NCI-H1105 treated with DMSO at 0.1 percent for 48 hours (cell line): ENCODE measurements around the gene FAM241B.

ENCODE experiments used
- DNase-seq: peaks from one replicate; lab custom pipeline; 2025; lab: John Stamatoyannopoulos, UW

The FAM241B gene

GRCh38 chr10:69649786-69650550 lies 19.9 kb downstream of the FAM241B start:
- DNase-seq = no peak

- no peak for DNase-seq
Observed at GRCh38 chr10:69650589-69651261, 20.7 kb downstream of the FAM241B start.

GRCh38 chr10:69651362-69651761 lies 21.3 kb downstream of the FAM241B start:
- no peak for DNase-seq

- no peak for DNase-seq
Observed at GRCh38 chr10:69652111-69652856, 22.2 kb downstream of the FAM241B start.

- DNase-seq = no peak
Observed at GRCh38 chr10:69652857-69653199, 22.8 kb downstream of the FAM241B start.

- DNase-seq = no peak
Observed at GRCh38 chr10:69653561-69653960, 23.5 kb downstream of the FAM241B start.

GRCh38 chr10:69655124-69655867 lies 25.2 kb downstream of the FAM241B start:
- DNase-seq = no peak

- no peak for DNase-seq
Observed at GRCh38 chr10:69655868-69656555, 26.0 kb downstream of the FAM241B start.

- no peak for DNase-seq
Observed at GRCh38 chr10:69656742-69657269, 26.8 kb downstream of the FAM241B start.

GRCh38 chr10:69657430-69657829 lies 27.4 kb downstream of the FAM241B start:
- no peak for DNase-seq

- DNase-seq = no peak
Observed at GRCh38 chr10:69657866-69658265, 27.8 kb downstream of the FAM241B start.

GRCh38 chr10:69659241-69660038 lies 29.4 kb downstream of the FAM241B start:
- DNase-seq = no peak

GRCh38 chr10:69660296-69660695 lies 30.2 kb downstream of the FAM241B start:
- no peak for DNase-seq

GRCh38 chr10:69661414-69662172 lies 31.5 kb downstream of the FAM241B start:
- DNase-seq = no peak

GRCh38 chr10:69662173-69662877 lies 32.3 kb downstream of the FAM241B start:
- DNase-seq = no peak

GRCh38 chr10:69662901-69663300 lies 32.9 kb downstream of the FAM241B start:
- no peak for DNase-seq

- DNase-seq = no peak
Observed at GRCh38 chr10:69663369-69663947, 33.4 kb downstream of the FAM241B start.

- DNase-seq = no peak
Observed at GRCh38 chr10:69665474-69666320, 35.6 kb downstream of the FAM241B start.
